ENCODE results near the gene UVRAG.
"Not testable (repeated sequence)": the region's sequence is repeated elsewhere in the genome, so short reads cannot be mapped to it uniquely, and the experiment has no call there.

Gene UVRAG

GRCh38 chr11:76060475-76061036 is 245.5 kb downstream of the UVRAG start:
- FAIRE-seq; DNase-seq (ENCODE audit: low spot score): not testable (repeated sequence)

- DNase-seq (ENCODE audit: low spot score) (no peak), FAIRE-seq (no peak)
These were observed 247.7 kb downstream of the UVRAG start for GRCh38 chr11:76062733-76063132.

DNA sequence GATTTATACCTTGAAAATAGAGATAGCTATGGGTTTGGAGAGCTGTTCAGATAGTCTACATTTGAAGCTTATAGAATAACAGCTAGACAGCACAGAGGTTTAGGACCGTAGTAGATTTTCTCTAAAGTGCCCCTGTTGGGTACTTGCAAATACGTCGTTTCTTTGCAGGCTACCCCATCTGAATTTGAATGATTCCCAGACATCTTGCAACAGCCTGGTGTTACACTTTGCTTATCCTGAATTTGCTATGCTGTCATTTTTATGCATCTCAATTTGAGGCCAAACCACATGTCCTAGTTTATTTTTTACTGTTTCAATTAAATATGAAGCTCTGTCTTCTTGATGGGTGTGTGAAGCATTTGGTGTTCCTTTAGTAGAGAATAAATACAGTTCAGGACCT is 249.2 kb downstream of the UVRAG start:
- FAIRE-seq (no peak), DNase-seq (ENCODE audit: low spot score) (no peak)

DNA sequence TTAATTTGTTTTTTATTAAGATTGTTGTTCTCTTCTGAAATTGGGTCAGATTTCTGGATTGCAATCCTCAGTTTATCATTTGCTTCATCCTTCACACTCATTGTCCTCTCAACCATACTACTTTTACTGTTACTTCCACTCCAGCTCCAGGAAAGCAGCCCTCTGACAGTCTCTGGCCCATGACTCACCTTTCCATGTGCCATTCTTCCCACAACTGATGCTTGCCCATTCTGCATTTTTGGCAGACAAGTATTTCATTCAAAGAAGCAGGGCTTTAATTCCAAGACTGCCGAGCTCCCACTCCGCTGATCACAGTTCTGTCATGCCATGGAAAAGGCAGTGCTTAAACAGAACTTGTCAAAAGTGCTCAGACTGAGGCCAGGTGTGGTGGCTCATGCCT is 252.1 kb downstream of the UVRAG start:
- no peak for FAIRE-seq

DNA sequence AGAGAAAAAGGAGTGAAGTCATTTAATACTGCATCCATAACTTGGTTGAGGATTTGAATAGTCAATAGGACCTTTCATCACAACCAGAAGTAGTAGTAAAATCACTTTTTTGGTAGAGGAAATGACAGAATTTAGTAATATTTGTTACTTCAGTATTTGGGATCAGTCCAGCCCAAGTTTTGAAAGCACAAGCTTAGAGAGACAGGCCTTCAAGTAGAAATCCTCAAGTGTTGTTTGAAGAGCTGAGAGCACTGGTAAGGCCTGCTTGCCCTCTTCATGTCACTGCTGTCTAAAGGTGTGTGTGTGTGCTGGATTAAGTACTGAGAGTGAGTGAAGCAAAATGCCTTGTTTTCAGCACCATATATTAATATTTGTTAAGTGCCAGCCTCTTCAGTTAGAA is 254.0 kb downstream of the UVRAG start:
- FAIRE-seq (no peak), DNase-seq (ENCODE audit: low spot score) (no peak)

More for the DNA sequence above, 252.1 kb downstream of the UVRAG start:
- DNase-seq (ENCODE audit: low spot score) = no peak

DNA sequence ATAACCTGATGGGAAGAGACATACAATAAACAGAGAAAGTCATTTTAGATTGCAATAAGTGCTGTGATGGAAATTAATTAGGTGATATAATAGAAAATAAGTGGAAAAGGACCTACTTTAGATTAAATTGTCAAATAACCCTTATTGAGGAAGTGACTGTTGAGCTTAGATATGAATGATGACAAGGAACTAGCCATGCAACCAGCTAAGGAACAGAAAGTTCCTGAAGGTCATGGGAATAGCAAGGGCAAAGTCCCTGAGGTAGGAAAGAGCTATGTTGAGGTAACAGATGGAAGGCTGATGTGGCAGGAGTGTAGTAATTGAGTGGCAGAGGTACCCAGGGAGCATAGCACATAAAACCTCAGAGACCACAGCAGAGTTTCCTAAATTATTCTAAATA is 256.1 kb downstream of the UVRAG start:
- FAIRE-seq (no peak), DNase-seq (ENCODE audit: low spot score) (no peak)

DNA sequence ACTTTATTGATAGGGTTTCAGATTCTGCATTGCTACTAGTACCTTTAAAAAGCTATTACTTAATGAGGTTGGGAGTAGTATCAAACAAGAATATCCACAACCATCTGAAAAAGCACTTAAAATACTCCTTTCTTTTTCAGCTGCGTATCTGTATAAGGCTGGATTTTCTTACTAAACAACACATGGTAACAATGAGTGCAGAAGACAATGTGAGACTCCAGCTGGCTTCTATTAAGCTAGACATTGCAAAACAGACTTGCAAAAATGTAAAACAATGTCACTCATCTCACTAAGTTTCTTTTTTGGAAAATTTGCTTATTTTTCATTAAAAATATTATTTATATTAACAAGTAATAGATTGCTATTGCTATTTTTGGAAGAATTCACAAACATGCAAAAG is 258.7 kb downstream of the UVRAG start:
- DNase-seq (ENCODE audit: low spot score) (no peak), FAIRE-seq (no peak)

- no peak for FAIRE-seq
- no peak for DNase-seq (ENCODE audit: low spot score)
These were observed 259.4 kb downstream of the UVRAG start for GRCh38 chr11:76074148-76075095.

GRCh38 chr11:76075716-76076115 is 260.7 kb downstream of the UVRAG start:
- FAIRE-seq = no peak
- no peak for DNase-seq (ENCODE audit: low spot score)

- not testable (repeated sequence) for DNase-seq (ENCODE audit: low spot score); FAIRE-seq
These were observed 261.2 kb downstream of the UVRAG start for GRCh38 chr11:76076253-76076652.

- DNase-seq (ENCODE audit: low spot score) (no peak), FAIRE-seq (no peak)
These were observed 261.7 kb downstream of the UVRAG start for GRCh38 chr11:76076749-76077148.

- DNase-seq (ENCODE audit: low spot score) (no peak), FAIRE-seq (no peak)
These were observed 262.7 kb downstream of the UVRAG start for GRCh38 chr11:76077575-76078150.

DNA sequence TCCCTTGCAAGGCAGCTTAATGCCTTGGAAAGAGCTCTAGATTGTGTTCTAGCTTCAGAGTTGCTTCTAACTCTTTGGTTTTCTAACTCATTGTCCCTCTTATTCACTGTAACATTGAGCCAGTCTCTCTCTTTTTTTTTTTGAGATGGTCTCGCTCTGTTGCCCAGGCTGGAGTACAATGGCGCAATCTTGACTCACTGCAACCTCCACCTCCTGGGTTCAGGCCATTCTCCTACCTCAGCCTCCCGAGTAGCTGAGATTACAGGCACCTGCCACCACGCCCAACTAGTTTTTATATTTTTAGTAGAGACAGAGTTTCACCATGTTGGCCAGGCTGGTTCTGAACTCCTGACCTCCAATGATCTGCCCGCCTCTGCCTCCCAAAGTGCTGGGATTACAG is 266.1 kb downstream of the UVRAG start:
- not testable (repeated sequence) for DNase-seq (ENCODE audit: low spot score); FAIRE-seq

GRCh38 chr11:76083563-76084451 is 268.8 kb downstream of the UVRAG start:
- DNase-seq (ENCODE audit: low spot score) = no peak
- no peak for FAIRE-seq

DNA sequence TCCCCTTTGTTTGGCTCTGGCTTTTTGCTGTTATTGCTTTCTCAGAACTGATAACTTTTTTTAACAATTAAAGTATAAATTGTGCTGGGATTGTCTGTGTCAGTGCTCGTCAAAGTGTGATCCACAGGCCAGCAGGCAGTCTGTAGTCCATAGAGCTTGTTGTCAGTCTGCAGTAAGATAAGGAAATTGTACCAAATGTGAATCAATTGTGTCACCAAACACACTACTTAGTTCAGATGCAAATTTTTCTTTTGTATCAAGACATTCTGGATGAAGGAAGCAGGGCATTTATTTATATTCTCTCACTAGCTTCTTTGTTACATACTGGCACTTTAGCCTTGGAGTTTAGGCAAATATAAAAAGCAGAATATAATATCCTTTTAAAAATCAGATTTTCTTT is 270.3 kb downstream of the UVRAG start:
- FAIRE-seq = no peak
- no peak for DNase-seq (ENCODE audit: low spot score)

- FAIRE-seq = no peak
- no peak for DNase-seq (ENCODE audit: low spot score)
These were observed 272.0 kb downstream of the UVRAG start for GRCh38 chr11:76086743-76087635.

DNA sequence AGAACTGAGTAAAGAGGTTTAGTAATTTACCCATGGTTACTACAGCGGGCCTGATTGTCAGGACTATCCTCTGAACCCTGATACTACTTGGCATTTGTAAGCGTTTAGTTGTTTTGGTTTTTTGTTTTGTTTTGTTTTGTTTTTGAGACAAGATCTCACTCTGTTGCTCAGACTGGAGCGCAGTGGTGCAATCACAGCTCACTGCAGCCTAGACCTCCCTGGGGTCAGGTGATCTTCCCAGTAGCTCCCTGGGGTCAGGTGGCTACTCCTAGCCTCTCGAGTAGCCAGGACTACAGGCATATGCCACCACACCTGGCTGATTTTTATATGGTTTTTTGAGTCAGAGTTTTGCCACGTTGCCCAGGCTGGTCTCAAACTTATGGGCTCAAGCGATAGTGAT is 272.7 kb downstream of the UVRAG start:
- FAIRE-seq (no peak), DNase-seq (ENCODE audit: low spot score) (no peak)

DNA sequence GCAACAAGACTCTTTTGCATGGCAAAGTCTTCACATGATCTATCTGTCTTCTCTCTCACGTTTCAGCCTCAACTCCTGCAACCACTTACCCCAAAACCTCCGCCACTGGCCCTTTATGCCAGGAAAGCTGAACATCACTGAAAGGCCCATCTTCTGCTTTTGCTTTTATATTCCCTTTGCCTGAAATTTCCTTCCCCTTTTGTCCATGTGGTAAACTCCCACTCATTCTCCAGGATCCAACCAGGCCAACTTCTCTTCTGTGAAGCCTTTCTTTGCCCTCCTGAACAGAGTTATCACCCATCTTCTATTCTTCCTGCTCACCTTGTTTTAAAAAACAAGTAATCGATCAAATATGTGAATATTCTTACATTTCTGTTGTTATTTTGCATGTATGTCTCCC is 273.5 kb downstream of the UVRAG start:
- FAIRE-seq (no peak), DNase-seq (ENCODE audit: low spot score) (no peak)

GRCh38 chr11:76090174-76090573 is 275.2 kb downstream of the UVRAG start:
- FAIRE-seq (no peak), DNase-seq (ENCODE audit: low spot score) (no peak)

- no peak for FAIRE-seq
- DNase-seq (ENCODE audit: low spot score) = no peak
These were observed 275.8 kb downstream of the UVRAG start for GRCh38 chr11:76090821-76091220.

All from RCC 7860 (cell line).